Upper lobe of left lung (tissue), 4 donors: ENCODE results near the gene EZH2.

Experiments used
- EP300 ChIP-seq, 4 donors: sonication (generic); formaldehyde crosslinking; IDR thresholded peaks; one replicate each; pipeline ENCODE4 v1.5.1; 2017; ENCODE audit warnings: antibody characterized with exemption in 4 of 4, control low read depth in 2 of 4
- POLR2A ChIP-seq, 4 donors: fragments of 450-650 bp; IDR thresholded peaks; one replicate each; pipeline ENCODE4 v1.5.1; 2016 to 2017; ENCODE audit warnings: antibody characterized with exemption in 4 of 4, mild to moderate bottlenecking in 2 of 4
- POLR2AphosphoS5 ChIP-seq, 2 donors: sonication (generic); formaldehyde crosslinking; IDR thresholded peaks; one replicate each; pipeline ENCODE4 v1.5.1; 2017; ENCODE audit warnings: antibody characterized with exemption in 2 of 2
- TF ChIP-seq, protein P1 (sequence below), 6 experiments: fragments of 450-650 bp in 4 of 6; fragments of 200-600 bp in 2 of 6; sonication (generic) in 2 of 6; IDR thresholded peaks; one replicate each; pipeline ENCODE4 v1.5.1; 2016 to 2019; ENCODE audit warnings: antibody characterized with exemption in 6 of 6

DNA sequence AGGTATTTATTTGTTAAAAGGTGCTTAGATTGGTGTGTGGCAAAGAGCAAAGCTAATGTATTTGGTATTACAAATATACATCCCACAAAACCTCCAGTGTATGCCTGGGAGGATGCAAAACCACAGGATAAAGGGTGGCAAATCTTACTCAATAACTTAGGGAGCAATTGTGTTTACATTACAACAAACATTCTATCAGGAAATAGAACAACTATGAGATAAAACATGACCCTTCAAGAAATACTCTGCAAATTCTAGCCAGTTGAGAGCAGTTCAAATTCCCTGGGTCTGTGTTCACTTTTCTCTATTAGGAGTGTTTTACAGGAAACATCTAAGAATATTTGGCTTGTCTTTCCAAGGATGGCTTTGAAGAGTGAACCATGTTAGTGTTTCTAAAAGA, 120.5 kb downstream of the EZH2 start:
- TF ChIP-seq EP300 (IDR thresholded peaks at IDR 0.05): no peak
- TF ChIP-seq POLR2A (IDR thresholded peaks at IDR 0.05): no peak
- TF ChIP-seq, protein P1, sequence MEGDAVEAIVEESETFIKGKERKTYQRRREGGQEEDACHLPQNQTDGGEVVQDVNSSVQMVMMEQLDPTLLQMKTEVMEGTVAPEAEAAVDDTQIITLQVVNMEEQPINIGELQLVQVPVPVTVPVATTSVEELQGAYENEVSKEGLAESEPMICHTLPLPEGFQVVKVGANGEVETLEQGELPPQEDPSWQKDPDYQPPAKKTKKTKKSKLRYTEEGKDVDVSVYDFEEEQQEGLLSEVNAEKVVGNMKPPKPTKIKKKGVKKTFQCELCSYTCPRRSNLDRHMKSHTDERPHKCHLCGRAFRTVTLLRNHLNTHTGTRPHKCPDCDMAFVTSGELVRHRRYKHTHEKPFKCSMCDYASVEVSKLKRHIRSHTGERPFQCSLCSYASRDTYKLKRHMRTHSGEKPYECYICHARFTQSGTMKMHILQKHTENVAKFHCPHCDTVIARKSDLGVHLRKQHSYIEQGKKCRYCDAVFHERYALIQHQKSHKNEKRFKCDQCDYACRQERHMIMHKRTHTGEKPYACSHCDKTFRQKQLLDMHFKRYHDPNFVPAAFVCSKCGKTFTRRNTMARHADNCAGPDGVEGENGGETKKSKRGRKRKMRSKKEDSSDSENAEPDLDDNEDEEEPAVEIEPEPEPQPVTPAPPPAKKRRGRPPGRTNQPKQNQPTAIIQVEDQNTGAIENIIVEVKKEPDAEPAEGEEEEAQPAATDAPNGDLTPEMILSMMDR (IDR thresholded peaks at IDR 0.05): no peak
- TF ChIP-seq POLR2AphosphoS5 (IDR thresholded peaks at IDR 0.05): no peak
